Rectal smooth muscle tissue (tissue), 1 donor: ENCODE results near the gene IGFBP1.

Experiments
- H3K27ac ChIP-seq: one replicate; pipeline ENCODE4 v1.7.0; 2013; ENCODE audit warnings: low read depth, low read length, inconsistent platforms
- H3K27me3 ChIP-seq: one replicate; pipeline ENCODE4 v1.7.0; 2013; ENCODE audit warnings: low read length; ENCODE audit not compliant: control insufficient read depth, insufficient read depth
- H3K36me3 ChIP-seq: one replicate; pipeline ENCODE4 v1.7.0; 2013; ENCODE audit warnings: low read length; ENCODE audit not compliant: control insufficient read depth, insufficient read depth
- H3K4me1 ChIP-seq: one replicate; pipeline ENCODE4 v1.7.0; 2013; ENCODE audit warnings: low read length; ENCODE audit not compliant: control insufficient read depth, insufficient read depth
- H3K4me3 ChIP-seq: one replicate; pipeline ENCODE4 v1.7.0; 2013; ENCODE audit warnings: low read length
- H3K9ac ChIP-seq: one replicate; pipeline ENCODE4 v1.7.0; 2013; ENCODE audit warnings: low read length

The IGFBP1 gene

DNA sequence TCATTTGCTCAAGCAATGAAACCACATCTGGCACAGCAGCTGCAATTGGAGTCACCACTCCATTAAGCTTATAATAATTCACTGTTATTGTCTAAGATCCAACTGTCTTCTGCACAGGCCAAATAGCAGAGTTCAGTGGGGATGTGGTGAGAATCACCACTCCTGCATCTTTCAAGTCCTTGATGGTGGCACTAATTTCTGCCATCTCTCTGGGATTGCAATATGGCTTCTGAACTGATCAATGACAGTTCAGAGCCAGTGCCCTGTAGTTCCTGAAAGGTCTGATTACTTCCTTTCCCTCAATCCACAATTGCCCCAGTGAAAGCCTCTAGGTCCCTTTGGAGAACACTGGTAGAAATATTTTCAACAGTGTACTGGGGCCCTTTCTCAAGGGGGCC is 6.4 kb downstream of the IGFBP1 start:
- Histone ChIP-seq H3K4me1 (no peaks in the 10 kb centered on the region), H3K9ac (no peak overlapping the region), H3K4me3 (no peak overlapping the region), H3K27me3 (peaks cover 3% of the 10 kb centered on the region), H3K27ac (no peak overlapping the region), H3K36me3 (no peaks in the 10 kb centered on the region)

DNA sequence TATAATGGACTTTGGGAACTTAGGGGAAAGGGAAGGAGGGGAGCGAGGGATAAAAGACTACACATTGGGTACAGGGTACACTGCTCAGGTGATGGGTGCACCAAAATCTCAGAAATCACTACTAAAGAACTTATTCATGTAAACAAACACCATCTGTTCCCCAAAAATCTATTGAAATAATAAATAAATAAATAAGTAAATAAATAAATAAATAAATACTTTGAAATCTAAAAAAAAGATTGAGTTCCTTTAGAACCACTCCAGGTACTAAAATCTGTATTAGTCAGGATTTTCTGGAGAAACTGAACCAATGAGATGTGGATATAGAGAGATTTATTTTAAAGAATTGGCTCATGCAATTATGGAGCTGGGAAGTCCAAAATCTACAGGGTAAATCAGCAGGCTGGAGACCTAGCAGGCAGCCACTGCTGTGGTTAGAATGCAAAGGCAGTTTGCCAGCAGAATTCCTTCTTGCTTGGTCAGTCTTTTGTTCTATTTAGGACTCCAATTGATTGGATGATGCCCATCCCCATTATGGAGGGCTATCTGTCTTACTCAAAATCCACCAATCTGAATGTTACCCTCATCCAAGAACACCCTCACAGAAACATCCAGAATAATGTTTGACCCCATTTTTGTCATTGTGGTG is 8.9 kb downstream of the IGFBP1 start:
- Histone ChIP-seq H3K4me3 (no peak overlapping the region), H3K27ac (no peak overlapping the region), H3K4me1 (no peaks in the 10 kb centered on the region), H3K9ac (no peak overlapping the region), H3K27me3 (peaks cover 3% of the 10 kb centered on the region), H3K36me3 (no peaks in the 10 kb centered on the region)

DNA sequence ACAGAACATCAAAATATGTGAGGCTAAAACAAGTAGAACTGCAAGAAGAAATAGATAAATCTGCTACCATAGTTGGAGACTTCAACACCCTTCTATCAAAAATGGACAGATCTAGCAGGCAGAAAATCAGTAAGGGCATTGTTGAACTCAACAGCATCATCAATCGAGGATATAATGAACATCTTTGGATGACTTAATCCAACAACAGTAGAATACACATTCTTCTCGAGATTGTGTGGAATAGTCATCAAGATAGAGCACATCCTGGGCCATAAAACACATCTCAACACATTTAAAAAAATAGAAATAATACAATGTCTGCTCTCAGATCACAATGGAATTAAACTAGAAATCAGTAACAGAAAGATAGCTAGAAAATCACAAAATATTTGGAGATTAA is 9.9 kb downstream of the IGFBP1 start:
- no peak overlapping the region for H3K4me3 ChIP-seq
- no peak overlapping the region for H3K9ac ChIP-seq
- H3K4me1 ChIP-seq = no peaks in the 10 kb centered on the region
- H3K27ac ChIP-seq = no peak overlapping the region
- H3K27me3 ChIP-seq = peaks cover 3% of the 10 kb centered on the region
- no peaks in the 10 kb centered on the region for H3K36me3 ChIP-seq

DNA sequence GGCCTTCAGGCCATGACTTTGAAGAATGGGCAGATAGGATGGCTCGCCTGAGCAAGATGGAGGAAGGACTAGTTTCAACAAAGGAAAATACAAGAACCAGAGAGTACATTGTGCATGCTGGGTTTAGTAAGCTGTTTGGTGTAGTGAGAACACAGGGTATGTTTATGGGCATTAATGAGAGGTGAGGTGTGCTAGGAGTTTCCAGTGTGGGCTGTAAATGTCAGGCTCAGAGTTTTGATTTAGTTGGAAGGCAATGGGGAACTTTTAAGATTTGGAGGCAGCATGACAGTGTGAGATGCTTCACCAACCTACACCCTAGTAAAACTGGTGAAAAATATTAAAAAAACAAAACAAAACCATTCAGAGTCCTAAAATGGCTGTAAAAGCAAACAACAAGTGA is 13.3 kb downstream of the IGFBP1 start:
- H3K4me3 ChIP-seq = no peak overlapping the region
- no peak overlapping the region for H3K27ac ChIP-seq
- no peaks in the 10 kb centered on the region for H3K36me3 ChIP-seq
- no peaks in the 10 kb centered on the region for H3K27me3 ChIP-seq
- H3K9ac ChIP-seq = no peak overlapping the region
- no peaks in the 10 kb centered on the region for H3K4me1 ChIP-seq

DNA sequence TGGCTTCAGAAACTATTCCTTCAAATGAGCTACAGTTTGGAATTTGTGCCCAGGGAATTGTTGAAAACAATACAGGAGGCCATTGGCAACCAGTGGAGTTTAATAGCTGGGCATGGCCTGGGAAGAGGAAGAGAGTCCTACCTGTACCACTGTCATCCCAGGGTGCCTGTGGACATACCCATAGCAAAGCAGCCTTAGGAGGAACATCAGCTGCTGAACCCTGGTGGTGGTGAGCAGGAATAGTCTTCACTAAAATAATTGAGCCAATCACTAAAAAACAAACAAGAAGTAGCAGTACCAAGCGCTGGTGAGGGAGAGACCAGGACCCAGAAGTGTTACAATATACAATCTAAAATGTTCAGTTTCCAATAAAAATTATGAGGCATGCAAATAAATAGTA is 14.5 kb downstream of the IGFBP1 start:
- Histone ChIP-seq H3K9ac (no peak overlapping the region), H3K36me3 (no peaks in the 10 kb centered on the region), H3K27me3 (no peaks in the 10 kb centered on the region), H3K4me3 (no peak overlapping the region), H3K4me1 (no peaks in the 10 kb centered on the region), H3K27ac (no peak overlapping the region)

DNA sequence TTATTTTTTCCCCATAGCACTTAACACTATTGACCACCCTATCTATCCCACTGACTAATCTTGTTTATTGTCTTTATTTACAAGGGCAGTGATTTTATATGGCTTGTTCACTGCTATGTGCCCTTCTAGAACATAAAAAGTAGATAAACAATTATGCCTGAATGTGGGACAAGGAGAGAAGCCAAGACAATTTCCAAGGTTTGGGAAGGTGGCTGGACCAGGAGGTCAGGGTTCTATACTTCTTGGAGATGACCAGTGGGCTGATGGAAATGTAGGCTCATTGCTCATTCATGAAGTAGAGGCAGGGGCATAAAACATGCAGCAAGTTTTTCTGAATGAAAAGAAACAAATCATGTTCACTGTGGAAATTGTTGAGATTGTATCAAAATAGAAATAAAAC is 21.3 kb downstream of the IGFBP1 start:
- Histone ChIP-seq H3K4me3 (no peak overlapping the region), H3K36me3 (no peaks in the 10 kb centered on the region), H3K9ac (no peak overlapping the region), H3K4me1 (no peaks in the 10 kb centered on the region), H3K27ac (no peak overlapping the region), H3K27me3 (no peaks in the 10 kb centered on the region)

DNA sequence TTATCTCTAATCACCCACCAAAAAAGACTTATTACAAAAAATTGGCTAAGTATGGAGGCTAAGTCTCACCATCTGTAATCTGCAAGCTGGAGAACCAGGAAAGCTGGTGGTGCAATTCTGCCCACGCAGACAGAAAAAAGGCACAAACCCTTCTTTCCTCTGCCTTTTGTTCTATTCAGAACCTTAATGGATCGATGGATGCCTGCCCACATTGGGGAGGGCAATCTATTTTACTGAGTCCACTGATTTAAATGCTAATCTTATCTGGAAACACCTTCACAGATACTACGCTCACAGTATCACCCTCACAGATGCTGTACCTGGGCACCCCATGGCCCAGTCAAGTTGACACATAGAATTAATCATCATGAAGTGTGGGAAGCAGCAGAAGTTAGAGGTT is 22.6 kb downstream of the IGFBP1 start:
- Histone ChIP-seq H3K27ac (no peak overlapping the region), H3K36me3 (no peaks in the 10 kb centered on the region), H3K27me3 (no peaks in the 10 kb centered on the region), H3K4me1 (no peaks in the 10 kb centered on the region), H3K9ac (no peak overlapping the region), H3K4me3 (no peak overlapping the region)

DNA sequence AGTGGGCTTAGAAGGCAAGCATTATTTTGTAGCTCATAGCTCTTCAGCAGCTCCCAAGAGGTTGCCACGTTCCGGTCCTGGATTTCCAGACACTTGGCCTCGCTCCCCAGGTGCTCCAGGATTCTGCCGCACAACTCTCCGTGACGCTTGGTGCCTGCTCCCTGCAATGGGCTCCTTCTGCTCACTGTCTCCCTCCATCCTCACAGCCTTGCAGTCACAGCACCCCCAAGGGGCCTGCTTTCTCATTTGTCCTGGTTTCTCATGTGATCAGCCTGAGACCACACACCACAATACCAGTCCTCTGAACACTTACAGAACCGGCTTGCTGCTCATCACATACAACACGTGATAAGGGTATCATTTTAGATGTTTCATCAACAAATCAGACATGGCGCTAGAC is 23.0 kb downstream of the IGFBP1 start:
- Histone ChIP-seq H3K4me3 (no peak overlapping the region), H3K27me3 (no peaks in the 10 kb centered on the region), H3K36me3 (no peaks in the 10 kb centered on the region), H3K9ac (no peak overlapping the region), H3K4me1 (no peaks in the 10 kb centered on the region), H3K27ac (no peak overlapping the region)

DNA sequence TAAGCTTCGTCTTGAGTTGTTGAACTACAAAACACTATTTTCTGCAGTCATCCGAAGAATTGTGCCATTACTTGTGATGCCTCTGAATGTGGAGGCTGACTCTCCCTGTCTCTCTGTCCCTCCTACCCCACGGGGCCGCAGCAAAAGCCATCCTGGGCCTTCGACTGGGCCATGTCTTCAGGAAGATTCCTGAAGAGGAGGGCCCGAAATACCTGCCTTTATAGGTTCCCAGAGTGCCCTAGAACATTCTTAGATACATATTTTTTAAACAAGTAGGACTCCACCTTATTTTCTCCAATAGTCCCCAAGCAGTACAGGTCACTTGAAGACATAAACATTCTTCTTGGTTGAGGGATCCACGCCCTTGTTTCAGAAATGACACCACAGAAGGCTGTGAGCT is 24.7 kb downstream of the IGFBP1 start:
- no peaks in the 10 kb centered on the region for H3K4me1 ChIP-seq
- no peak overlapping the region for H3K4me3 ChIP-seq
- H3K36me3 ChIP-seq = no peaks in the 10 kb centered on the region
- H3K27ac ChIP-seq = no peak overlapping the region
- no peak overlapping the region for H3K9ac ChIP-seq
- H3K27me3 ChIP-seq = no peaks in the 10 kb centered on the region

DNA sequence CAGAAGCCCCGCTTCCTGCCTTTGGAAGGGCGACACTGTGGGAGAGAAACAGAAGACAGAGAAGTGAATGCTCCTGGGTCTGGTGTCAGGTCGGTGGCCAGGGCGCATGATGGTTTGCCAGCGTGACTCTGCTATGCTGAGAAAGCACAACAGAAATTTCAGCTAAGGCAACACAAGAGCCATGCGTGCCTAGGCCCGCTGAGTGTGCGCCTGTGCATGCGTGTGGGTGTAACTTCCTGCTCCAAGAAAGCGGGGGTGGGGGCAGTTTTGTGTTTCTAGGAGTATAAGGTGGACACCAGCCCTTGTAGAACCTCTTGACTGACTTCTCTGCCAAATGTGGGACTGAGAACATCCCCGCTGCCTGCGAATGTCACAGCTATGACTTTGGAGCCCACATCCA is 26.6 kb downstream of the IGFBP1 start:
- Histone ChIP-seq H3K36me3 (no peaks in the 10 kb centered on the region), H3K4me1 (no peaks in the 10 kb centered on the region), H3K27ac (no peak overlapping the region), H3K27me3 (no peaks in the 10 kb centered on the region), H3K9ac (no peak overlapping the region), H3K4me3 (no peak overlapping the region)

DNA sequence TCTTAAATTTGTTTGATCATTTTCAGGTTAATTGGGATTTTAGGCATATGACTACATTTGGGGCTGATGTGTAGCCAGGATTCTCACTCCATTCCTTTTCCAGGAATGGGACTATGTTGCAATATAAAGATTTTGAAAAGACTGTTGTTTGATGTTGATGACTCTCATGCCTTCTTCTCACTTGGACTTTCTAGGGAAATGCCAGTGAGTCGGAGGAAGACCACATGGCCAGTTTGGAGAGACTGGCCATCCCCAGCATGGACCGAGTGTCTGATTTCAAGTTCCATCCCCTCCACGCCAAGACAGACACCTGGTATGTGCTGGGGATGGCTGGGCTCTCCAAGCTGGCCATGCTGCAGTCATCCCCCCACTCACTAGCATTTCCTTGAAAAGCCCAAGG is 27.3 kb downstream of the IGFBP1 start:
- H3K4me3 ChIP-seq = no peak overlapping the region
- H3K4me1 ChIP-seq = no peaks in the 10 kb centered on the region
- no peak overlapping the region for H3K9ac ChIP-seq
- no peaks in the 10 kb centered on the region for H3K36me3 ChIP-seq
- H3K27me3 ChIP-seq = no peaks in the 10 kb centered on the region
- H3K27ac ChIP-seq = no peak overlapping the region

DNA sequence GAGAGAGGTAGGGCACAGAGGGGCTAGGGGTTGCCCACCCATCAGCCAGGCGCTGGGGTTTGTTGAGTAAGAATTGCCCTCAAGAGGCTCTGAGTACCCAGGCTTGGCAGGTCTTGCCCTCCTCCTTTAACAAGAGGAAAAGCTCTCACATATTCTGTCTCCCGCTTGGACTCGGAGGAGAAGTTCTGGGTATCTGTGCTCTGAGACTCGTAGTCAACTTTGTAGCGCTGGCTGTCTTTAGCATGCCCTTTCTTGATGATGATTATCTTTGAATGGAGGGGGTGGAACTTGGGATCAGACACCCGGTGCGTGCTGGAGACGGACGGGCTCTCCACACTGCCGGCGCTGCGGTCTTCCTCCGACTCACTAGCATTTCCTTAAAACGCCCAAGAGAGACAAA is 28.8 kb downstream of the IGFBP1 start:
- Histone ChIP-seq H3K9ac (no peak overlapping the region), H3K4me1 (no peaks in the 10 kb centered on the region), H3K36me3 (no peaks in the 10 kb centered on the region), H3K4me3 (no peak overlapping the region), H3K27me3 (peaks cover 2% of the 10 kb centered on the region), H3K27ac (no peak overlapping the region)

DNA sequence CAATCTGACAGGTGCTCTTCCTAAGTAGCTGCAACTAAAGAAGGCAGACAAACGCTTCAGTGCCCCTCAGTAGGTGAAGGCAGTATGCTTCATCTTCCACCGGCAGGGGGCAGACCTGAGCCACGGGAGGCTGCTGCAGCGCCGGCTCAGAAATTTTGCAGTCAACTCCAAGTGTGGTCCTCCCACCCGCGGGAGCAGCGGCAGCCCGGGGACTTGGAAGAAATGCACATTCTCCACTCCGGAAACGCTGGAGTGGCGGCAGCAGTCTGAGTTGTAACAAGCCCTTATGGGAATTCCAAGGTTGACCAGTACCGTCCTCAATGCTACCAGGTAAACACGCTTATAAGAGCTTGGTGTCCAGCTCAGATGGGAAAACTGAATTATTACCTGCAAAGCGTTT is 29.4 kb downstream of the IGFBP1 start:
- H3K9ac ChIP-seq = no peak overlapping the region
- peaks cover 3% of the 10 kb centered on the region for H3K4me1 ChIP-seq
- H3K27me3 ChIP-seq = peaks cover 2% of the 10 kb centered on the region
- no peaks in the 10 kb centered on the region for H3K36me3 ChIP-seq
- H3K4me3 ChIP-seq = peak overlapping the region; percentile 52
- H3K27ac ChIP-seq = no peak overlapping the region
